C4-2B (cell line): ENCODE data around the gene CSTPP1.

Experiments used
- ZFX ChIP-seq: fragments of 450-650 bp; IDR thresholded peaks from 2 replicates; pipeline ENCODE4 v1.6.1; 2017
- TF ChIP-seq, protein P1 (sequence below): fragments of 450-650 bp; conservative IDR thresholded peaks from 2 replicates; pipeline ENCODE4 v1.5.1; 2017; ENCODE audit warnings: mild to moderate bottlenecking

DNA sequence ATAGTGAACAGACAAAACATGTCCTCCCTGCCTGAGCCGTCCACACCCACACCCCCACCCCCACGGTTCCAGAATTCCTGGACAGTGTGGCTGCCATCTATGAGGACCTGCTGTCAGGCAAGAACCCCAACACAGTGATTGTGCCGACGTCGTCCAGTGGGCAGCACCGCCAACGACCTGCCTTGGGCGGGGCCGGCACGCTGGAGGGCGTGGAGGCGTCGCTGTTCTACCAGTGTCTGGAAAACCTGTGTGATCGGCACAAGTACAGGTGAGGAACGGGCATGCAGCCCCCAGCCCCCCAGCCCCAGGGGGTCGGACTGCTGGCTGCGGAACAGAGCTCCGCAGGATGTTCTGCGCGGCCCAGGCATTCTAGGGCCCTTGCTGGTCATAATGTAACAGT lies 220.4 kb downstream of the CSTPP1 start:
- TF ChIP-seq, protein P1, sequence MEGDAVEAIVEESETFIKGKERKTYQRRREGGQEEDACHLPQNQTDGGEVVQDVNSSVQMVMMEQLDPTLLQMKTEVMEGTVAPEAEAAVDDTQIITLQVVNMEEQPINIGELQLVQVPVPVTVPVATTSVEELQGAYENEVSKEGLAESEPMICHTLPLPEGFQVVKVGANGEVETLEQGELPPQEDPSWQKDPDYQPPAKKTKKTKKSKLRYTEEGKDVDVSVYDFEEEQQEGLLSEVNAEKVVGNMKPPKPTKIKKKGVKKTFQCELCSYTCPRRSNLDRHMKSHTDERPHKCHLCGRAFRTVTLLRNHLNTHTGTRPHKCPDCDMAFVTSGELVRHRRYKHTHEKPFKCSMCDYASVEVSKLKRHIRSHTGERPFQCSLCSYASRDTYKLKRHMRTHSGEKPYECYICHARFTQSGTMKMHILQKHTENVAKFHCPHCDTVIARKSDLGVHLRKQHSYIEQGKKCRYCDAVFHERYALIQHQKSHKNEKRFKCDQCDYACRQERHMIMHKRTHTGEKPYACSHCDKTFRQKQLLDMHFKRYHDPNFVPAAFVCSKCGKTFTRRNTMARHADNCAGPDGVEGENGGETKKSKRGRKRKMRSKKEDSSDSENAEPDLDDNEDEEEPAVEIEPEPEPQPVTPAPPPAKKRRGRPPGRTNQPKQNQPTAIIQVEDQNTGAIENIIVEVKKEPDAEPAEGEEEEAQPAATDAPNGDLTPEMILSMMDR, result no peak
- no peak for TF ChIP-seq ZFX
